Activated CD8-positive, alpha-beta memory T cell treated with anti-CD3 and anti-CD28 coated beads, Interleukin-2, amount 10 ng/mL, durations not matched to agents 7 days and 5 days (primary cell): Measurements from ENCODE around the gene BCAS2. TPM values are rescaled to one million over a fixed set of nuclear protein-coding genes. Genes with fewer than 3 reads are reported as not detected.

Experiments used
- ATAC-seq: fragments of 150-1000 bp; cut with Tn5 transposase; one replicate; pipeline ENCODE4 v1.10.0; 2021; ENCODE audit warnings: moderate library complexity
- CTCF ChIA-PET: fragments of 350-600 bp; sonication (Branson Sonifier 250); formaldehyde crosslinking; loops from one replicate; lab custom pipeline; 2021; ENCODE audit warnings: antibody characterized with exemption; lab: Charles Lee
- DNase-seq: peaks from one replicate; pipeline ENCODE4 v3.0.0-alpha.2; 2020
- H3K27ac Mint-ChIP-seq: one replicate; pipeline ENCODE4 v1.8.0; 2021; ENCODE audit warnings: mild to moderate bottlenecking, mixed read lengths
- H3K27me3 Mint-ChIP-seq: one replicate; pipeline ENCODE4 v1.8.0; 2021; ENCODE audit warnings: mixed read lengths
- H3K36me3 Mint-ChIP-seq: one replicate; pipeline ENCODE4 v1.8.0; 2021; ENCODE audit warnings: mild to moderate bottlenecking, mixed read lengths
- H3K4me1 Mint-ChIP-seq: one replicate; pipeline ENCODE4 v1.8.0; 2021; ENCODE audit warnings: mixed read lengths
- H3K4me3 Mint-ChIP-seq: one replicate; pipeline ENCODE4 v1.8.0; 2021; ENCODE audit warnings: mild to moderate bottlenecking, moderate library complexity, mixed read lengths
- H3K9me3 Mint-ChIP-seq: one replicate; pipeline ENCODE4 v1.8.0; 2022; ENCODE audit warnings: low read depth, mixed read lengths
- total RNA-seq, 2 experiments: library from RNA; stranded (reverse); gene quantifications; one replicate each; pipeline ENCODE4 v1.2.3, GENCODE V29; 2021

The BCAS2 gene
- total RNA-seq, 2 experiments from 2014 or later, result 36.3 to 44.1 TPM

- no peak overlapping the region for H3K4me3 Mint-ChIP-seq
- no peak for DNase-seq
- no peaks in the 10 kb centered on the region for H3K36me3 Mint-ChIP-seq
- no peaks in the 10 kb centered on the region for H3K9me3 Mint-ChIP-seq
- ATAC-seq, result no peak
- CTCF ChIA-PET, result interaction anchor here (0.7 to 1.1 kb wide), 2 partner anchors 44 to 1754 kb away, joined by 3 to 4 read pairs; no protein-coding TSS in a partner anchor
- no peak overlapping the region for H3K27ac Mint-ChIP-seq
- H3K27me3 Mint-ChIP-seq, result no peaks in the 10 kb centered on the region
- H3K4me1 Mint-ChIP-seq, result no peaks in the 10 kb centered on the region
These were observed 31.1 kb downstream of the BCAS2 start for GRCh38 chr1:114550336-114550735.

GRCh38 chr1:114549137-114549536 is 32.3 kb downstream of the BCAS2 start:
- Mint-ChIP-seq H3K36me3 (no peaks in the 10 kb centered on the region), H3K9me3 (no peaks in the 10 kb centered on the region), H3K4me1 (no peaks in the 10 kb centered on the region), H3K27ac (no peak overlapping the region), H3K27me3 (peaks cover 3% of the 10 kb centered on the region), H3K4me3 (no peak overlapping the region)
- no peak for DNase-seq
- CTCF ChIA-PET, result no interaction called here
- no peak for ATAC-seq

GRCh38 chr1:114547076-114547475 is 34.3 kb downstream of the BCAS2 start:
- Mint-ChIP-seq H3K4me3 (no peak overlapping the region), H3K27ac (no peak overlapping the region), H3K36me3 (no peaks in the 10 kb centered on the region), H3K9me3 (no peaks in the 10 kb centered on the region), H3K27me3 (peaks cover 3% of the 10 kb centered on the region), H3K4me1 (no peaks in the 10 kb centered on the region)
- CTCF ChIA-PET, result no interaction called here
- DNase-seq, result no peak
- no peak for ATAC-seq

GRCh38 chr1:114545796-114546195 is 35.6 kb downstream of the BCAS2 start:
- Mint-ChIP-seq H3K9me3 (no peaks in the 10 kb centered on the region), H3K4me1 (no peaks in the 10 kb centered on the region), H3K27me3 (peaks cover 3% of the 10 kb centered on the region), H3K36me3 (no peaks in the 10 kb centered on the region), H3K27ac (no peak overlapping the region), H3K4me3 (no peak overlapping the region)
- CTCF ChIA-PET, result no interaction called here
- ATAC-seq (no peak), DNase-seq (no peak)

GRCh38 chr1:114545315-114545714 is 36.1 kb downstream of the BCAS2 start:
- DNase-seq (no peak), ATAC-seq (no peak)
- H3K4me3 Mint-ChIP-seq, result no peak overlapping the region
- CTCF ChIA-PET, result no interaction called here
- H3K9me3 Mint-ChIP-seq, result no peaks in the 10 kb centered on the region
- H3K4me1 Mint-ChIP-seq, result no peaks in the 10 kb centered on the region
- H3K27me3 Mint-ChIP-seq, result peaks cover 3% of the 10 kb centered on the region
- no peaks in the 10 kb centered on the region for H3K36me3 Mint-ChIP-seq
- no peak overlapping the region for H3K27ac Mint-ChIP-seq

GRCh38 chr1:114540821-114541220 is 40.6 kb downstream of the BCAS2 start:
- H3K27me3 Mint-ChIP-seq, result peaks cover 3% of the 10 kb centered on the region
- no peak overlapping the region for H3K27ac Mint-ChIP-seq
- CTCF ChIA-PET, result no interaction called here
- no peak for ATAC-seq
- H3K4me1 Mint-ChIP-seq, result no peaks in the 10 kb centered on the region
- no peaks in the 10 kb centered on the region for H3K36me3 Mint-ChIP-seq
- H3K4me3 Mint-ChIP-seq, result no peak overlapping the region
- no peak for DNase-seq
- no peaks in the 10 kb centered on the region for H3K9me3 Mint-ChIP-seq

GRCh38 chr1:114540272-114540671 is 41.1 kb downstream of the BCAS2 start:
- H3K27me3 Mint-ChIP-seq, result peaks cover 3% of the 10 kb centered on the region
- H3K36me3 Mint-ChIP-seq, result no peaks in the 10 kb centered on the region
- H3K4me1 Mint-ChIP-seq, result no peaks in the 10 kb centered on the region
- H3K4me3 Mint-ChIP-seq, result no peak overlapping the region
- DNase-seq, result no peak
- H3K9me3 Mint-ChIP-seq, result no peaks in the 10 kb centered on the region
- CTCF ChIA-PET, result no interaction called here
- H3K27ac Mint-ChIP-seq, result no peak overlapping the region
- ATAC-seq, result no peak

- no peaks in the 10 kb centered on the region for H3K27me3 Mint-ChIP-seq
- H3K4me3 Mint-ChIP-seq, result no peak overlapping the region
- ATAC-seq (no peak), DNase-seq (no peak)
- H3K27ac Mint-ChIP-seq, result no peak overlapping the region
- no peaks in the 10 kb centered on the region for H3K4me1 Mint-ChIP-seq
- H3K9me3 Mint-ChIP-seq, result no peaks in the 10 kb centered on the region
- CTCF ChIA-PET, result no interaction called here
- no peaks in the 10 kb centered on the region for H3K36me3 Mint-ChIP-seq
These were observed 45.4 kb downstream of the BCAS2 start for GRCh38 chr1:114536043-114536442.

GRCh38 chr1:114535401-114535800 is 46.0 kb downstream of the BCAS2 start:
- ATAC-seq, result no peak
- no peak overlapping the region for H3K27ac Mint-ChIP-seq
- H3K27me3 Mint-ChIP-seq, result no peaks in the 10 kb centered on the region
- no peak overlapping the region for H3K4me3 Mint-ChIP-seq
- H3K9me3 Mint-ChIP-seq, result no peaks in the 10 kb centered on the region
- H3K4me1 Mint-ChIP-seq, result no peaks in the 10 kb centered on the region
- no peak for DNase-seq
- no peaks in the 10 kb centered on the region for H3K36me3 Mint-ChIP-seq
- CTCF ChIA-PET, result no interaction called here

GRCh38 chr1:114531094-114531493 is 50.3 kb downstream of the BCAS2 start:
- CTCF ChIA-PET, result no interaction called here
- no peak for ATAC-seq

GRCh38 chr1:114530224-114530623 is 51.2 kb downstream of the BCAS2 start:
- ATAC-seq (no peak), DNase-seq (no peak)
- H3K4me1 Mint-ChIP-seq, result no peaks in the 10 kb centered on the region
- H3K27me3 Mint-ChIP-seq, result no peaks in the 10 kb centered on the region
- CTCF ChIA-PET, result no interaction called here
- no peak overlapping the region for H3K27ac Mint-ChIP-seq
- no peak overlapping the region for H3K4me3 Mint-ChIP-seq
- no peaks in the 10 kb centered on the region for H3K36me3 Mint-ChIP-seq
- no peaks in the 10 kb centered on the region for H3K9me3 Mint-ChIP-seq

More at GRCh38 chr1:114531094-114531493, 50.3 kb downstream of the BCAS2 start:
- H3K27me3 Mint-ChIP-seq, result no peaks in the 10 kb centered on the region
- no peaks in the 10 kb centered on the region for H3K36me3 Mint-ChIP-seq
- H3K27ac Mint-ChIP-seq, result no peak overlapping the region
- no peak overlapping the region for H3K4me3 Mint-ChIP-seq
- no peaks in the 10 kb centered on the region for H3K9me3 Mint-ChIP-seq
- peak; percentile 44 for DNase-seq
- no peaks in the 10 kb centered on the region for H3K4me1 Mint-ChIP-seq

GRCh38 chr1:114524944-114525343 is 56.5 kb downstream of the BCAS2 start:
- CTCF ChIA-PET, result no interaction called here
- Mint-ChIP-seq H3K27ac (no peak overlapping the region), H3K4me1 (peaks cover 2% of the 10 kb centered on the region), H3K27me3 (peaks cover 10% of the 10 kb centered on the region), H3K4me3 (no peak overlapping the region), H3K36me3 (no peaks in the 10 kb centered on the region), H3K9me3 (no peaks in the 10 kb centered on the region)
- DNase-seq, result no peak
- no peak for ATAC-seq

GRCh38 chr1:114522264-114522575 is 59.2 kb downstream of the BCAS2 start:
- Mint-ChIP-seq H3K4me3 (no peak overlapping the region), H3K36me3 (no peaks in the 10 kb centered on the region), H3K4me1 (peaks cover 2% of the 10 kb centered on the region), H3K9me3 (no peaks in the 10 kb centered on the region), H3K27ac (no peak overlapping the region), H3K27me3 (peaks cover 14% of the 10 kb centered on the region)
- no peak for DNase-seq
- ATAC-seq, result no peak
- CTCF ChIA-PET, result no interaction called here

- Mint-ChIP-seq H3K9me3 (no peaks in the 10 kb centered on the region), H3K4me3 (no peak overlapping the region), H3K27ac (no peak overlapping the region), H3K27me3 (peaks cover 14% of the 10 kb centered on the region), H3K4me1 (peaks cover 2% of the 10 kb centered on the region), H3K36me3 (no peaks in the 10 kb centered on the region)
- CTCF ChIA-PET, result no interaction called here
- no peak for ATAC-seq
- no peak for DNase-seq
These were observed 59.8 kb downstream of the BCAS2 start for GRCh38 chr1:114521396-114522263.
